Neural progenitor cell (in vitro differentiated cells): ENCODE data around the gene TXNDC5. TPM values are rescaled to one million over a fixed set of nuclear protein-coding genes. Genes with fewer than 3 reads are reported as not detected.

ENCODE experiments used
- DNase-seq: peaks from one replicate; pipeline ENCODE4 v3.0.0-alpha.2; 2016; ENCODE audit warnings: low spot score
- H2AFZ ChIP-seq: fragments of 200-600 bp; sonication (generic); replicated peaks from 2 replicates; pipeline ENCODE4 v1.6.1; 2016; ENCODE audit warnings: antibody characterized with exemption
- H3F3A ChIP-seq: fragments of 200-600 bp; sonication (generic); 2 replicates; pipeline ENCODE4 v1.6.1; 2016; ENCODE audit warnings: antibody characterized with exemption, low read depth
- H3K27ac ChIP-seq: fragments of 200-600 bp; sonication (generic); 2 replicates; pipeline ENCODE4 v1.5.1; 2016; ENCODE audit warnings: mild to moderate bottlenecking
- H3K27me3 ChIP-seq: fragments of 200-600 bp; sonication (generic); 2 replicates; pipeline ENCODE4 v1.6.1; 2016; ENCODE audit warnings: mild to moderate bottlenecking, moderate library complexity
- H3K36me3 ChIP-seq: fragments of 200-600 bp; sonication (generic); 2 replicates; pipeline ENCODE4 v1.5.1; 2016
- H3K4me1 ChIP-seq: fragments of 200-600 bp; sonication (generic); 2 replicates; pipeline ENCODE4 v1.6.1; 2016; ENCODE audit warnings: mixed run types
- H3K4me2 ChIP-seq: fragments of 200-600 bp; sonication (generic); 2 replicates; pipeline ENCODE4 v1.6.1; 2016
- H3K4me3 ChIP-seq: fragments of 200-600 bp; sonication (generic); 2 replicates; pipeline ENCODE4 v1.5.1; 2016
- H3K79me2 ChIP-seq: fragments of 200-600 bp; sonication (generic); 2 replicates; pipeline ENCODE4 v1.6.1; 2016; ENCODE audit warnings: low read depth
- H3K9ac ChIP-seq: fragments of 200-600 bp; sonication (generic); 2 replicates; pipeline ENCODE4 v1.6.1; 2016
- H3K9me3 ChIP-seq: fragments of 200-600 bp; sonication (generic); 2 replicates; pipeline ENCODE4 v1.5.1; 2016; ENCODE audit warnings: low read depth
- H4K20me1 ChIP-seq: fragments of 200-600 bp; sonication (generic); 2 replicates; pipeline ENCODE4 v1.6.1; 2016; ENCODE audit warnings: low read depth
- H3K27ac Mint-ChIP-seq: 3 replicates; pipeline ENCODE4 v1.8.0; 2021; ENCODE audit warnings: mixed read lengths
- H3K27me3 Mint-ChIP-seq: 2 replicates; pipeline ENCODE4 v1.8.0; 2022; ENCODE audit warnings: low read depth, mild to moderate bottlenecking, inconsistent platforms, moderate library complexity, mixed read lengths; ENCODE audit not compliant: insufficient read depth
- H3K36me3 Mint-ChIP-seq: 3 replicates; pipeline ENCODE4 v1.8.0; 2021; ENCODE audit warnings: mixed read lengths
- H3K4me1 Mint-ChIP-seq: 3 replicates; pipeline ENCODE4 v1.8.0; 2021; ENCODE audit warnings: mixed read lengths
- H3K4me3 Mint-ChIP-seq: 3 replicates; pipeline ENCODE4 v1.8.0; 2021; ENCODE audit warnings: mild to moderate bottlenecking, moderate library complexity, mixed read lengths
- H3K9me3 Mint-ChIP-seq: 3 replicates; pipeline ENCODE4 v1.8.0; 2020; ENCODE audit warnings: mixed read lengths
- EZH2 ChIP-seq: fragments of 200-600 bp; sonication (generic); IDR thresholded peaks from 2 replicates; pipeline ENCODE4 v1.6.1; 2017; ENCODE audit warnings: antibody characterized with exemption, mild to moderate bottlenecking, moderate library complexity
- EZH2phosphoT487 ChIP-seq: fragments of 200-600 bp; sonication (generic); IDR thresholded peaks from 2 replicates; pipeline ENCODE4 v1.6.1; 2017; ENCODE audit warnings: antibody characterized with exemption
- total RNA-seq: library from RNA; depleted of rRNA; stranded (reverse); fragments of >200 nt; gene quantifications from 2 replicates; pipeline ENCODE4 v1.2.3, GENCODE V29; 2015; ENCODE audit warnings: low replicate concordance
- TF ChIP-seq, protein P1 (sequence below): fragments of 200-600 bp; sonication (generic); IDR thresholded peaks from 2 replicates; pipeline ENCODE4 v1.5.1; 2017; ENCODE audit warnings: antibody characterized with exemption, mild to moderate bottlenecking

The TXNDC5 gene
- total RNA-seq, 1 donor from 2014 or later = 155 TPM

- Mint-ChIP-seq H3K36me3 (peaks cover 32% of the 10 kb centered on the region), H3K27ac (no peak overlapping the region), H3K27me3 (peaks cover 2% of the 10 kb centered on the region)
Observed at GRCh38 chr6:7879980-7880717, 30.4 kb downstream of the TXNDC5 start.

DNA sequence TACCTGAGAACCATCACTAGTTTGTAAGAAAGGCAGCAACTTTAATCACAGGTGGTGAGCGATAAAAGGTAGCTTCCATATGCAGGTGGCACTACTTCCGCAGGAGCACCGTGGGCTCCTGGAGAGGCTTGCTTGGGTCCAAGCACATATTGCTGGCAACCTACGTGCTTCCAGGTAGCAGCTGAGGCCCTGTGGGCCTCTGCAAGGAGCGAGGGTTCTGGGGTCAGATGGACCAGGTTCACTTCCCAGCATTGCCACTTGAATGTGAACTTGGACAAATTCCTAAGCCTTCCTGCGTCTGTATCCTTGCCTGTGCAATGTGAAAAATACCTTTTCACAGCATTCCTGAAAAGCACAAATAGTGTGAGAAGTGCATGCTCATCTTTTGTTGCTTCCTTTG is 31.0 kb downstream of the TXNDC5 start:
- DNase-seq = no peak
- Mint-ChIP-seq H3K4me3 (no peak overlapping the region), H3K9me3 (no peaks in the 10 kb centered on the region), H3K27me3 (peaks cover 2% of the 10 kb centered on the region), H3K4me1 (peaks cover 6% of the 10 kb centered on the region), H3K36me3 (peaks cover 26% of the 10 kb centered on the region), H3K27ac (no peak overlapping the region)
- Histone ChIP-seq H3K4me2 (no peak overlapping the region), H4K20me1 (no peaks in the 10 kb centered on the region), H2AFZ (no peak overlapping the region), H3F3A (peaks cover 6% of the 10 kb centered on the region), H3K27ac (no peak overlapping the region), H3K4me1 (no peaks in the 10 kb centered on the region), H3K4me3 (no peak overlapping the region), H3K9me3 (no peaks in the 10 kb centered on the region), H3K79me2 (no peaks in the 10 kb centered on the region), H3K36me3 (peaks cover 6% of the 10 kb centered on the region), H3K9ac (no peak overlapping the region), H3K27me3 (no peaks in the 10 kb centered on the region)
- TF ChIP-seq EZH2phosphoT487 (no peak), EZH2 (no peak)
- TF ChIP-seq, protein P1, sequence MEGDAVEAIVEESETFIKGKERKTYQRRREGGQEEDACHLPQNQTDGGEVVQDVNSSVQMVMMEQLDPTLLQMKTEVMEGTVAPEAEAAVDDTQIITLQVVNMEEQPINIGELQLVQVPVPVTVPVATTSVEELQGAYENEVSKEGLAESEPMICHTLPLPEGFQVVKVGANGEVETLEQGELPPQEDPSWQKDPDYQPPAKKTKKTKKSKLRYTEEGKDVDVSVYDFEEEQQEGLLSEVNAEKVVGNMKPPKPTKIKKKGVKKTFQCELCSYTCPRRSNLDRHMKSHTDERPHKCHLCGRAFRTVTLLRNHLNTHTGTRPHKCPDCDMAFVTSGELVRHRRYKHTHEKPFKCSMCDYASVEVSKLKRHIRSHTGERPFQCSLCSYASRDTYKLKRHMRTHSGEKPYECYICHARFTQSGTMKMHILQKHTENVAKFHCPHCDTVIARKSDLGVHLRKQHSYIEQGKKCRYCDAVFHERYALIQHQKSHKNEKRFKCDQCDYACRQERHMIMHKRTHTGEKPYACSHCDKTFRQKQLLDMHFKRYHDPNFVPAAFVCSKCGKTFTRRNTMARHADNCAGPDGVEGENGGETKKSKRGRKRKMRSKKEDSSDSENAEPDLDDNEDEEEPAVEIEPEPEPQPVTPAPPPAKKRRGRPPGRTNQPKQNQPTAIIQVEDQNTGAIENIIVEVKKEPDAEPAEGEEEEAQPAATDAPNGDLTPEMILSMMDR = no peak

More at GRCh38 chr6:7879980-7880717, 30.4 kb downstream of the TXNDC5 start:
- TF ChIP-seq EZH2 (no peak), EZH2phosphoT487 (no peak)
- TF ChIP-seq, protein P1 = no peak
- no peak for DNase-seq
- Mint-ChIP-seq H3K4me1 (peaks cover 6% of the 10 kb centered on the region), H3K9me3 (no peaks in the 10 kb centered on the region), H3K4me3 (no peak overlapping the region)
- no peak overlapping the region for H3K9ac ChIP-seq
- H3K4me3 ChIP-seq = no peak overlapping the region
- peaks cover 6% of the 10 kb centered on the region for H3F3A ChIP-seq
- no peak overlapping the region for H3K27ac ChIP-seq
- no peaks in the 10 kb centered on the region for H4K20me1 ChIP-seq
- no peak overlapping the region for H2AFZ ChIP-seq
- H3K79me2 ChIP-seq = no peaks in the 10 kb centered on the region
- no peak overlapping the region for H3K4me2 ChIP-seq
- H3K4me1 ChIP-seq = no peaks in the 10 kb centered on the region
- H3K9me3 ChIP-seq = no peaks in the 10 kb centered on the region
- H3K36me3 ChIP-seq = peaks cover 6% of the 10 kb centered on the region
- no peaks in the 10 kb centered on the region for H3K27me3 ChIP-seq

DNA sequence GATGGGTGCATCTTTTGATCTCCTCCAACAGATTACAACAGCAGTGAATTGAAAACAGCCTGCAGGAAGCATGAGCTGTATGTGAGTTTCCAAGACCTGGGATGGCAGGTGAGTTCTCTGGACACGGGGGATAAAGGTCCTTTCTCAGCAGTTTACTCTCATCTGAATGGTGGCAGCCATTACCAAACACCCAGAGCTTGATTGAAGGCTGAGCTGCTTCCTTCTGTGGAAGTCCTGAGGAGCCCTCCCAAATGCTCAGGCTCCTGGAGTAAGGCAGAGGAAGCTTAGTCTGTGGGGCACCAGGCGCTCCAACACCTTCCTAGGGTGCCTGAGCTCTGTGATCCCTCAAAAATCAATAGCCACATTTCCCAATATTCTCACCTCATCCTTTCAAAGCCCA is 31.5 kb downstream of the TXNDC5 start:
- Histone ChIP-seq H3F3A (peaks cover 6% of the 10 kb centered on the region), H3K9ac (no peak overlapping the region), H4K20me1 (no peaks in the 10 kb centered on the region), H3K4me2 (no peak overlapping the region), H3K4me1 (no peaks in the 10 kb centered on the region), H3K4me3 (no peak overlapping the region), H3K9me3 (no peaks in the 10 kb centered on the region), H2AFZ (no peak overlapping the region), H3K79me2 (no peaks in the 10 kb centered on the region), H3K27me3 (no peaks in the 10 kb centered on the region), H3K36me3 (peaks cover 6% of the 10 kb centered on the region), H3K27ac (no peak overlapping the region)
- peaks cover 6% of the 10 kb centered on the region for H3K4me1 Mint-ChIP-seq
- no peaks in the 10 kb centered on the region for H3K9me3 Mint-ChIP-seq
- H3K27me3 Mint-ChIP-seq = peaks cover 2% of the 10 kb centered on the region
- no peak overlapping the region for H3K27ac Mint-ChIP-seq
- TF ChIP-seq EZH2 (no peak), EZH2phosphoT487 (no peak)
- TF ChIP-seq, protein P1 = no peak
- DNase-seq = no peak
- H3K4me3 Mint-ChIP-seq = no peak overlapping the region
- H3K36me3 Mint-ChIP-seq = peaks cover 23% of the 10 kb centered on the region
